ENCODE results near the gene INHBB. TPM values are rescaled to one million over a fixed set of nuclear protein-coding genes. Genes with fewer than 3 reads are reported as not detected.

Gene INHBB
- polyA plus RNA-seq, 1 donor from 2014 or later: not detected

DNA sequence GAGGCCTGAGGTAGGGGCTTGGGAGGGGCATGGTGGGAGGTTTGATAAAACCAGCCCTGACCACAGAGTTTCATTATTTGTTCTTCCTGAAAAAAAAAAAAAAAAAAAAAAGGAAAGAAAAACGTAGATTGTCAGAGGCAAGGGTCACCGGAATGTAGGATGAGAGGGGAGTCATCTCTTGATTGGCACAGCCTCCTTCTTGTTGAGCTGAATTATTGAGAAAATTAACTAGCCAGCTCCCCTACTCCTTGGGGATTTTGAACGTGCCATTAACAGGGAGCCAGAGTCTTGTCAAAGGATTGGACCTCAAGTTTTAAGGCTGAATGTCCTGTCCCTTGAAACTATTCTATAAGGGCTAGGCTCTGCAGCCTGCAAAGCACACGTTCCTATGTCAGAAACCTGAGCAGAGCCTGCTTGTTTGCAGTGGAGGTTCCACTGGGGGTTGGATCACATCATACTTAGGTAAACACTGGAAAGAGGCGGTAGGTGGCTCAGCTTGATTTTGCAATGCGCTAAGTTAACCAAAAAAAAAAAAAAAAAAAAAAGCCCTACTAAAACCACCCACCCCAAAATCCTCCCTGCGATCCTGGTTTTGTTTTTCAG lies 2.3 kb downstream of the INHBB start:
- H3K4me2 ChIP-seq (ENCODE audit: low read length): no peak overlapping the region
- H3K79me2 ChIP-seq (replicated peaks; ENCODE audit: insufficient read depth, low read length): no peaks in the 10 kb centered on the region
- H3K27ac ChIP-seq (ENCODE audit: low read length): no peak overlapping the region
- H3F3A ChIP-seq (ENCODE audit: insufficient read depth, low read length, poor library complexity, severe bottlenecking): no peaks in the 10 kb centered on the region
- H3K4me3 ChIP-seq (ENCODE audit: low read length): no peak overlapping the region
- no peak overlapping the region for H2AFZ ChIP-seq (ENCODE audit: low read depth, low read length)
- no peaks in the 10 kb centered on the region for H3K36me3 ChIP-seq (ENCODE audit: insufficient read depth, low read length)
- peaks cover 66% of the 10 kb centered on the region for H3K27me3 ChIP-seq (ENCODE audit: insufficient read depth, low read depth, low read length)
- H3K9me2 ChIP-seq (ENCODE audit: insufficient read depth, low read length): no peaks in the 10 kb centered on the region
- H3K9me3 ChIP-seq (ENCODE audit: low read length): no peaks in the 10 kb centered on the region
- H4K20me1 ChIP-seq (ENCODE audit: insufficient read depth): no peaks in the 10 kb centered on the region
- TF ChIP-seq, protein P1, sequence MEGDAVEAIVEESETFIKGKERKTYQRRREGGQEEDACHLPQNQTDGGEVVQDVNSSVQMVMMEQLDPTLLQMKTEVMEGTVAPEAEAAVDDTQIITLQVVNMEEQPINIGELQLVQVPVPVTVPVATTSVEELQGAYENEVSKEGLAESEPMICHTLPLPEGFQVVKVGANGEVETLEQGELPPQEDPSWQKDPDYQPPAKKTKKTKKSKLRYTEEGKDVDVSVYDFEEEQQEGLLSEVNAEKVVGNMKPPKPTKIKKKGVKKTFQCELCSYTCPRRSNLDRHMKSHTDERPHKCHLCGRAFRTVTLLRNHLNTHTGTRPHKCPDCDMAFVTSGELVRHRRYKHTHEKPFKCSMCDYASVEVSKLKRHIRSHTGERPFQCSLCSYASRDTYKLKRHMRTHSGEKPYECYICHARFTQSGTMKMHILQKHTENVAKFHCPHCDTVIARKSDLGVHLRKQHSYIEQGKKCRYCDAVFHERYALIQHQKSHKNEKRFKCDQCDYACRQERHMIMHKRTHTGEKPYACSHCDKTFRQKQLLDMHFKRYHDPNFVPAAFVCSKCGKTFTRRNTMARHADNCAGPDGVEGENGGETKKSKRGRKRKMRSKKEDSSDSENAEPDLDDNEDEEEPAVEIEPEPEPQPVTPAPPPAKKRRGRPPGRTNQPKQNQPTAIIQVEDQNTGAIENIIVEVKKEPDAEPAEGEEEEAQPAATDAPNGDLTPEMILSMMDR (IDR thresholded peaks at IDR 0.05; ENCODE audit: poor library complexity, severe bottlenecking): no peak
- no peak for TF ChIP-seq RAD21 (conservative IDR thresholded peaks at IDR 0.05)
- TF ChIP-seq EP300 (conservative IDR thresholded peaks at IDR 0.05; ENCODE audit: poor library complexity, severe bottlenecking): no peak
- TF ChIP-seq TAF1 (IDR thresholded peaks at IDR 0.05; ENCODE audit: low read depth): no peak
- no peak for TF ChIP-seq EZH2 (IDR thresholded peaks at IDR 0.05; ENCODE audit: borderline replicate concordance, insufficient read depth, low read length, poor library complexity, severe bottlenecking)
- TF ChIP-seq, protein P2, sequence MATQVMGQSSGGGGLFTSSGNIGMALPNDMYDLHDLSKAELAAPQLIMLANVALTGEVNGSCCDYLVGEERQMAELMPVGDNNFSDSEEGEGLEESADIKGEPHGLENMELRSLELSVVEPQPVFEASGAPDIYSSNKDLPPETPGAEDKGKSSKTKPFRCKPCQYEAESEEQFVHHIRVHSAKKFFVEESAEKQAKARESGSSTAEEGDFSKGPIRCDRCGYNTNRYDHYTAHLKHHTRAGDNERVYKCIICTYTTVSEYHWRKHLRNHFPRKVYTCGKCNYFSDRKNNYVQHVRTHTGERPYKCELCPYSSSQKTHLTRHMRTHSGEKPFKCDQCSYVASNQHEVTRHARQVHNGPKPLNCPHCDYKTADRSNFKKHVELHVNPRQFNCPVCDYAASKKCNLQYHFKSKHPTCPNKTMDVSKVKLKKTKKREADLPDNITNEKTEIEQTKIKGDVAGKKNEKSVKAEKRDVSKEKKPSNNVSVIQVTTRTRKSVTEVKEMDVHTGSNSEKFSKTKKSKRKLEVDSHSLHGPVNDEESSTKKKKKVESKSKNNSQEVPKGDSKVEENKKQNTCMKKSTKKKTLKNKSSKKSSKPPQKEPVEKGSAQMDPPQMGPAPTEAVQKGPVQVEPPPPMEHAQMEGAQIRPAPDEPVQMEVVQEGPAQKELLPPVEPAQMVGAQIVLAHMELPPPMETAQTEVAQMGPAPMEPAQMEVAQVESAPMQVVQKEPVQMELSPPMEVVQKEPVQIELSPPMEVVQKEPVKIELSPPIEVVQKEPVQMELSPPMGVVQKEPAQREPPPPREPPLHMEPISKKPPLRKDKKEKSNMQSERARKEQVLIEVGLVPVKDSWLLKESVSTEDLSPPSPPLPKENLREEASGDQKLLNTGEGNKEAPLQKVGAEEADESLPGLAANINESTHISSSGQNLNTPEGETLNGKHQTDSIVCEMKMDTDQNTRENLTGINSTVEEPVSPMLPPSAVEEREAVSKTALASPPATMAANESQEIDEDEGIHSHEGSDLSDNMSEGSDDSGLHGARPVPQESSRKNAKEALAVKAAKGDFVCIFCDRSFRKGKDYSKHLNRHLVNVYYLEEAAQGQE (IDR thresholded peaks at IDR 0.05; ENCODE audit: borderline replicate concordance): no peak
- TF ChIP-seq MXI1 (conservative IDR thresholded peaks at IDR 0.05; ENCODE audit: poor library complexity, severe bottlenecking): no peak
- TF ChIP-seq POLR2AphosphoS5 (IDR thresholded peaks at IDR 0.05): no peak
- no peak for TF ChIP-seq SMC3 (conservative IDR thresholded peaks at IDR 0.05; ENCODE audit: poor library complexity)
- no peak overlapping the region for H3K9ac ChIP-seq (ENCODE audit: low read length)

DNA sequence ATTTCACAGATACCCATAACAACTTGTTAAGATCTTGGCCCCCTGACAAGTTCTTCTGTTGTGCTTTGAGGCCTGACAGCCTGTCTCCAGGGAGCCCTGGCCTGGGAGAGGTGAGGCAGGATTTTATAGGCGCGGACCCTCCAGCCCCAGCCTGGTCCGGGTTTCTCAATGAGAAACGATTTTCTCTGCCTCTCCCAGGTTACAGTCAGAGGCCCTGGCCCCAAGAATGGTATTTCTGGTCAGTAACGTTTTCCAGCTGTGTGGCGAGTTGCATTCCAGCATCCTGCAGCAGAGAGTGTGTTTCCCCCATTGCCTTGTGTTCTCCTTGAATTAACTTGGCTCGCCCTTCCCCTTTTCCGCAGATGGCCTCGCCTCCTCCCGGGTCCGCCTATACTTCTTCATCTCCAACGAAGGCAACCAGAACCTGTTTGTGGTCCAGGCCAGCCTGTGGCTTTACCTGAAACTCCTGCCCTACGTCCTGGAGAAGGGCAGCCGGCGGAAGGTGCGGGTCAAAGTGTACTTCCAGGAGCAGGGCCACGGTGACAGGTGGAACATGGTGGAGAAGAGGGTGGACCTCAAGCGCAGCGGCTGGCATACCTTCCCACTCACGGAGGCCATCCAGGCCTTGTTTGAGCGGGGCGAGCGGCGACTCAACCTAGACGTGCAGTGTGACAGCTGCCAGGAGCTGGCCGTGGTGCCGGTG lies 3.0 kb downstream of the INHBB start:
- Histone ChIP-seq H3K4me3 (ENCODE audit: low read length) (no peak overlapping the region), H3K9me3 (ENCODE audit: low read length) (no peaks in the 10 kb centered on the region), H2AFZ (ENCODE audit: low read depth, low read length) (no peak overlapping the region), H3K9me2 (ENCODE audit: insufficient read depth, low read length) (no peaks in the 10 kb centered on the region), H3K4me2 (ENCODE audit: low read length) (no peak overlapping the region), H3F3A (ENCODE audit: insufficient read depth, low read length, poor library complexity, severe bottlenecking) (no peaks in the 10 kb centered on the region), H3K27me3 (ENCODE audit: insufficient read depth, low read depth, low read length) (peaks cover 60% of the 10 kb centered on the region), H3K9ac (ENCODE audit: low read length) (no peak overlapping the region), H3K36me3 (ENCODE audit: insufficient read depth, low read length) (no peaks in the 10 kb centered on the region), H3K27ac (ENCODE audit: low read length) (no peak overlapping the region), H3K79me2 (replicated peaks; ENCODE audit: insufficient read depth, low read length) (no peaks in the 10 kb centered on the region), H4K20me1 (ENCODE audit: insufficient read depth) (no peaks in the 10 kb centered on the region)
- TF ChIP-seq, protein P2 (IDR thresholded peaks at IDR 0.05; ENCODE audit: borderline replicate concordance): no peak
- TF ChIP-seq EZH2 (IDR thresholded peaks at IDR 0.05; ENCODE audit: borderline replicate concordance, insufficient read depth, low read length, poor library complexity, severe bottlenecking) (no peak), SMC3 (conservative IDR thresholded peaks at IDR 0.05; ENCODE audit: poor library complexity) (no peak), RAD21 (conservative IDR thresholded peaks at IDR 0.05) (no peak), MXI1 (conservative IDR thresholded peaks at IDR 0.05; ENCODE audit: poor library complexity, severe bottlenecking) (no peak), TAF1 (IDR thresholded peaks at IDR 0.05; ENCODE audit: low read depth) (no peak), POLR2AphosphoS5 (IDR thresholded peaks at IDR 0.05) (no peak), EP300 (conservative IDR thresholded peaks at IDR 0.05; ENCODE audit: poor library complexity, severe bottlenecking) (no peak)
- TF ChIP-seq, protein P1 (IDR thresholded peaks at IDR 0.05; ENCODE audit: poor library complexity, severe bottlenecking): no peak

All from neural cell (in vitro differentiated cells).